Liver (tissue), 3 donors: ENCODE measurements around the gene USP30.

Experiments
- RAD21 ChIP-seq, 2 donors: IDR thresholded peaks; 2 replicates each; pipeline ENCODE4 v1.6.1; 2016; ENCODE audit warnings: antibody characterized with exemption in 2 of 2, mild to moderate bottlenecking in 2 of 2
- SP1 ChIP-seq: IDR thresholded peaks from 2 replicates; pipeline ENCODE4 v1.6.1; 2018; ENCODE audit warnings: antibody characterized with exemption, mild to moderate bottlenecking
- TAF1 ChIP-seq: conservative IDR thresholded peaks from 2 replicates; pipeline ENCODE4 v1.6.1; 2016; ENCODE audit warnings: antibody characterized with exemption, mild to moderate bottlenecking
- YY1 ChIP-seq: IDR thresholded peaks from 2 replicates; pipeline ENCODE4 v1.6.1; 2016; ENCODE audit warnings: antibody characterized with exemption, mild to moderate bottlenecking
- TF ChIP-seq, protein P1 (sequence below): fragments of 150-350 bp; IDR thresholded peaks from 2 replicates; pipeline ENCODE4 v1.5.1; 2017; ENCODE audit warnings: improper control_type of control experiment, low read depth, low read length; ENCODE audit not compliant: missing input control
- TF ChIP-seq, protein P2 (sequence below): IDR thresholded peaks from 2 replicates; pipeline ENCODE4 v1.6.1; 2016; ENCODE audit warnings: antibody characterized with exemption, mild to moderate bottlenecking
- TF ChIP-seq, protein P3 (sequence below): IDR thresholded peaks from 2 replicates; pipeline ENCODE4 v1.6.1; 2016; ENCODE audit warnings: antibody characterized with exemption
- donor health status: healthy.
- donor health status: healthy.

DNA sequence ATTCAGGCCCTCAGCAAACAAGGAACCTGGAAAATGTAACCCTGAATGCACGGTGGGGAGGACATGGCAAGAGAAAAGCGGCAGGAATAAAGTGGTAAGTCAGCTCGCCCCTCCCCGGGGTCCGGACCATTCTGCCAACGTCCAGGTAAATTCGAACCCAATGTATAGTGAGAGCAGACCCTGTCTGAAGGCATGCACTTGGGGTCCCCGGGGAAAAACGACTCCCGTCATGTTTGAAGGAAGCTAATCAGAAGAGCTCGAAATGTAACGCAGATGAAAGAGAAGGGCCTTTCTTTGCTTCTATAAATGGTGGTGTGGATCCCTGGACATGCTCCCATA is 64.2 kb downstream of the USP30 start:
- TF ChIP-seq, protein P1, sequence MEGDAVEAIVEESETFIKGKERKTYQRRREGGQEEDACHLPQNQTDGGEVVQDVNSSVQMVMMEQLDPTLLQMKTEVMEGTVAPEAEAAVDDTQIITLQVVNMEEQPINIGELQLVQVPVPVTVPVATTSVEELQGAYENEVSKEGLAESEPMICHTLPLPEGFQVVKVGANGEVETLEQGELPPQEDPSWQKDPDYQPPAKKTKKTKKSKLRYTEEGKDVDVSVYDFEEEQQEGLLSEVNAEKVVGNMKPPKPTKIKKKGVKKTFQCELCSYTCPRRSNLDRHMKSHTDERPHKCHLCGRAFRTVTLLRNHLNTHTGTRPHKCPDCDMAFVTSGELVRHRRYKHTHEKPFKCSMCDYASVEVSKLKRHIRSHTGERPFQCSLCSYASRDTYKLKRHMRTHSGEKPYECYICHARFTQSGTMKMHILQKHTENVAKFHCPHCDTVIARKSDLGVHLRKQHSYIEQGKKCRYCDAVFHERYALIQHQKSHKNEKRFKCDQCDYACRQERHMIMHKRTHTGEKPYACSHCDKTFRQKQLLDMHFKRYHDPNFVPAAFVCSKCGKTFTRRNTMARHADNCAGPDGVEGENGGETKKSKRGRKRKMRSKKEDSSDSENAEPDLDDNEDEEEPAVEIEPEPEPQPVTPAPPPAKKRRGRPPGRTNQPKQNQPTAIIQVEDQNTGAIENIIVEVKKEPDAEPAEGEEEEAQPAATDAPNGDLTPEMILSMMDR = no peak
- TF ChIP-seq RAD21 (IDR thresholded peaks at IDR 0.05) (no peak), YY1 (no peak), TAF1 (no peak), SP1 (no peak)
- TF ChIP-seq, protein P2, sequence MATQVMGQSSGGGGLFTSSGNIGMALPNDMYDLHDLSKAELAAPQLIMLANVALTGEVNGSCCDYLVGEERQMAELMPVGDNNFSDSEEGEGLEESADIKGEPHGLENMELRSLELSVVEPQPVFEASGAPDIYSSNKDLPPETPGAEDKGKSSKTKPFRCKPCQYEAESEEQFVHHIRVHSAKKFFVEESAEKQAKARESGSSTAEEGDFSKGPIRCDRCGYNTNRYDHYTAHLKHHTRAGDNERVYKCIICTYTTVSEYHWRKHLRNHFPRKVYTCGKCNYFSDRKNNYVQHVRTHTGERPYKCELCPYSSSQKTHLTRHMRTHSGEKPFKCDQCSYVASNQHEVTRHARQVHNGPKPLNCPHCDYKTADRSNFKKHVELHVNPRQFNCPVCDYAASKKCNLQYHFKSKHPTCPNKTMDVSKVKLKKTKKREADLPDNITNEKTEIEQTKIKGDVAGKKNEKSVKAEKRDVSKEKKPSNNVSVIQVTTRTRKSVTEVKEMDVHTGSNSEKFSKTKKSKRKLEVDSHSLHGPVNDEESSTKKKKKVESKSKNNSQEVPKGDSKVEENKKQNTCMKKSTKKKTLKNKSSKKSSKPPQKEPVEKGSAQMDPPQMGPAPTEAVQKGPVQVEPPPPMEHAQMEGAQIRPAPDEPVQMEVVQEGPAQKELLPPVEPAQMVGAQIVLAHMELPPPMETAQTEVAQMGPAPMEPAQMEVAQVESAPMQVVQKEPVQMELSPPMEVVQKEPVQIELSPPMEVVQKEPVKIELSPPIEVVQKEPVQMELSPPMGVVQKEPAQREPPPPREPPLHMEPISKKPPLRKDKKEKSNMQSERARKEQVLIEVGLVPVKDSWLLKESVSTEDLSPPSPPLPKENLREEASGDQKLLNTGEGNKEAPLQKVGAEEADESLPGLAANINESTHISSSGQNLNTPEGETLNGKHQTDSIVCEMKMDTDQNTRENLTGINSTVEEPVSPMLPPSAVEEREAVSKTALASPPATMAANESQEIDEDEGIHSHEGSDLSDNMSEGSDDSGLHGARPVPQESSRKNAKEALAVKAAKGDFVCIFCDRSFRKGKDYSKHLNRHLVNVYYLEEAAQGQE = no peak
- TF ChIP-seq, protein P3, sequence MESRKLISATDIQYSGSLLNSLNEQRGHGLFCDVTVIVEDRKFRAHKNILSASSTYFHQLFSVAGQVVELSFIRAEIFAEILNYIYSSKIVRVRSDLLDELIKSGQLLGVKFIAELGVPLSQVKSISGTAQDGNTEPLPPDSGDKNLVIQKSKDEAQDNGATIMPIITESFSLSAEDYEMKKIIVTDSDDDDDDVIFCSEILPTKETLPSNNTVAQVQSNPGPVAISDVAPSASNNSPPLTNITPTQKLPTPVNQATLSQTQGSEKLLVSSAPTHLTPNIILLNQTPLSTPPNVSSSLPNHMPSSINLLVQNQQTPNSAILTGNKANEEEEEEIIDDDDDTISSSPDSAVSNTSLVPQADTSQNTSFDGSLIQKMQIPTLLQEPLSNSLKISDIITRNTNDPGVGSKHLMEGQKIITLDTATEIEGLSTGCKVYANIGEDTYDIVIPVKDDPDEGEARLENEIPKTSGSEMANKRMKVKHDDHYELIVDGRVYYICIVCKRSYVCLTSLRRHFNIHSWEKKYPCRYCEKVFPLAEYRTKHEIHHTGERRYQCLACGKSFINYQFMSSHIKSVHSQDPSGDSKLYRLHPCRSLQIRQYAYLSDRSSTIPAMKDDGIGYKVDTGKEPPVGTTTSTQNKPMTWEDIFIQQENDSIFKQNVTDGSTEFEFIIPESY = no peak
